H9 (cell line): ENCODE measurements around the gene SASH3. TPM values are rescaled to one million over a fixed set of nuclear protein-coding genes. Genes with fewer than 3 reads are reported as not detected.

Experiments used
- DNase-seq: peaks from one replicate; pipeline ENCODE4 v3.0.0-alpha.2; 2017
- H2AFZ ChIP-seq: one replicate; pipeline ENCODE4 v1.6.1; 2013; ENCODE audit warnings: mild to moderate bottlenecking, low read length, control low read depth, moderate library complexity
- H2AK5ac ChIP-seq: 2 replicates; pipeline ENCODE4 v1.6.1; 2013; ENCODE audit warnings: low read length, control low read depth, mixed read lengths; ENCODE audit not compliant: insufficient read length
- H2BK120ac ChIP-seq: one replicate; pipeline ENCODE4 v1.6.1; 2013; ENCODE audit warnings: low read depth, mild to moderate bottlenecking, low read length, control low read depth, inconsistent platforms; ENCODE audit not compliant: poor library complexity, severe bottlenecking
- H2BK12ac ChIP-seq: 2 replicates; pipeline ENCODE4 v1.6.1; 2013; ENCODE audit warnings: low read length, control low read depth, mixed read lengths, low read depth; ENCODE audit not compliant: insufficient read length
- H2BK15ac ChIP-seq: 2 replicates; pipeline ENCODE4 v1.6.1; 2013; ENCODE audit warnings: low read depth, low read length, control low read depth
- H2BK20ac ChIP-seq: one replicate; pipeline ENCODE4 v1.6.1; 2013; ENCODE audit warnings: low read depth, mild to moderate bottlenecking, low read length, control low read depth, inconsistent platforms; ENCODE audit not compliant: poor library complexity, severe bottlenecking
- H2BK5ac ChIP-seq: 2 replicates; pipeline ENCODE4 v1.6.1; 2013; ENCODE audit warnings: low read length, control low read depth, mixed read lengths; ENCODE audit not compliant: insufficient read length
- H3K14ac ChIP-seq: 2 replicates; pipeline ENCODE4 v1.6.1; 2013; ENCODE audit warnings: low read length, control low read depth; ENCODE audit not compliant: insufficient read depth
- H3K18ac ChIP-seq: 2 replicates; pipeline ENCODE4 v1.6.1; 2013; ENCODE audit warnings: low read depth, mild to moderate bottlenecking, mixed read lengths, low read length, control low read depth; ENCODE audit not compliant: insufficient read length
- H3K23ac ChIP-seq: 2 replicates; pipeline ENCODE4 v1.6.1; 2013; ENCODE audit warnings: low read length, control low read depth, mixed read lengths, low read depth; ENCODE audit not compliant: insufficient read length
- H3K23me2 ChIP-seq: 2 replicates; pipeline ENCODE4 v1.6.1; 2013; ENCODE audit warnings: low read depth, mild to moderate bottlenecking, mixed read lengths, low read length, control low read depth; ENCODE audit not compliant: insufficient read length, poor library complexity, severe bottlenecking
- H3K27ac ChIP-seq: 2 replicates; pipeline ENCODE4 v1.5.1; 2013; ENCODE audit warnings: low read length, control low read depth, mixed read lengths, low read depth; ENCODE audit not compliant: insufficient read length
- H3K27me3 ChIP-seq: 2 replicates; pipeline ENCODE4 v1.6.1; 2013; ENCODE audit warnings: low read length, control low read depth, inconsistent platforms; ENCODE audit not compliant: insufficient read depth
- H3K4ac ChIP-seq: 2 replicates; pipeline ENCODE4 v1.6.1; 2013; ENCODE audit warnings: low read depth, mild to moderate bottlenecking, control low read depth, inconsistent platforms, low read length, moderate library complexity
- H3K4me1 ChIP-seq: 2 replicates; pipeline ENCODE4 v1.6.1; 2013; ENCODE audit warnings: low read length, control low read depth, inconsistent platforms; ENCODE audit not compliant: insufficient read depth
- H3K4me2 ChIP-seq: 2 replicates; pipeline ENCODE4 v1.6.1; 2013; ENCODE audit warnings: low read length, control low read depth, mixed read lengths; ENCODE audit not compliant: insufficient read length, insufficient read depth
- H3K56ac ChIP-seq: 2 replicates; pipeline ENCODE4 v1.6.1; 2013; ENCODE audit warnings: low read depth, mild to moderate bottlenecking, mixed read lengths, low read length, control low read depth; ENCODE audit not compliant: insufficient read length
- H3K79me1 ChIP-seq: 2 replicates; pipeline ENCODE4 v1.6.1; 2013; ENCODE audit warnings: low read depth, mild to moderate bottlenecking, moderate library complexity, low read length, control low read depth, inconsistent platforms; ENCODE audit not compliant: insufficient read depth, poor library complexity, severe bottlenecking
- H3K79me2 ChIP-seq: 2 replicates; pipeline ENCODE4 v1.6.1; 2013; ENCODE audit warnings: low read length, control low read depth, inconsistent platforms; ENCODE audit not compliant: insufficient read depth
- H3K9ac ChIP-seq: 2 replicates; pipeline ENCODE4 v1.6.1; 2013; ENCODE audit warnings: low read length, control low read depth, mixed read lengths; ENCODE audit not compliant: insufficient read length; ENCODE audit errors: extremely low read depth
- H3K9me3 ChIP-seq: one replicate; pipeline ENCODE4 v1.6.1; 2013; ENCODE audit warnings: low read depth, low read length, inconsistent platforms; ENCODE audit not compliant: control insufficient read depth
- H3T11ph ChIP-seq: one replicate; pipeline ENCODE4 v1.6.1; 2013; ENCODE audit warnings: mild to moderate bottlenecking, low read length, control low read depth, inconsistent platforms
- H4K20me1 ChIP-seq: one replicate; pipeline ENCODE4 v1.6.1; 2013; ENCODE audit not compliant: control insufficient read depth, insufficient read length, insufficient read depth
- H4K5ac ChIP-seq: 2 replicates; pipeline ENCODE4 v1.6.1; 2013; ENCODE audit warnings: low read depth, mild to moderate bottlenecking, mixed read lengths, low read length, control low read depth; ENCODE audit not compliant: insufficient read length
- H4K8ac ChIP-seq: replicated peaks from 2 replicates; pipeline ENCODE4 v1.6.1; 2013; ENCODE audit warnings: low read length, control low read depth, mixed read lengths, low read depth; ENCODE audit not compliant: insufficient read length
- H4K91ac ChIP-seq: 2 replicates; pipeline ENCODE4 v1.6.1; 2013; ENCODE audit warnings: low read depth, mild to moderate bottlenecking, moderate library complexity, mixed read lengths, low read length, control low read depth; ENCODE audit not compliant: insufficient read length
- H3K27ac Mint-ChIP-seq, 3 experiments: 2 replicates in 2 of 3; 3 replicates in 1 of 3; pipeline ENCODE4 v1.8.0; 2020 to 2021; ENCODE audit warnings: mixed read lengths in 3 of 3, mild to moderate bottlenecking in 1 of 3, moderate library complexity in 1 of 3
- H3K27me3 Mint-ChIP-seq: 2 replicates; pipeline ENCODE4 v1.8.0; 2021; ENCODE audit warnings: low read depth, mild to moderate bottlenecking, moderate library complexity, mixed read lengths
- H3K36me3 Mint-ChIP-seq, 3 experiments: 2 replicates in 2 of 3; 3 replicates in 1 of 3; pipeline ENCODE4 v1.8.0; 2020 to 2021; ENCODE audit warnings: low read depth in 3 of 3, mixed read lengths in 3 of 3; ENCODE audit not compliant: insufficient read depth in 1 of 3
- H3K4me1 Mint-ChIP-seq, 2 experiments: 2 replicates each; pipeline ENCODE4 v1.8.0; 2020; ENCODE audit warnings: mixed read lengths in 2 of 2
- H3K4me3 Mint-ChIP-seq, 2 experiments: 2 replicates in 1 of 2; 3 replicates in 1 of 2; pipeline ENCODE4 v1.8.0; 2020 to 2021; ENCODE audit warnings: mild to moderate bottlenecking in 2 of 2, mixed read lengths in 2 of 2, moderate library complexity in 1 of 2
- H3K9me3 Mint-ChIP-seq, 2 experiments: 2 replicates in 1 of 2; 3 replicates in 1 of 2; pipeline ENCODE4 v1.8.0; 2020; ENCODE audit warnings: mild to moderate bottlenecking in 2 of 2, mixed read lengths in 2 of 2, moderate library complexity in 1 of 2
- CTCF ChIP-seq: fragments of 200-600 bp; sonication (generic); conservative IDR thresholded peaks from 3 replicates; pipeline ENCODE4 v1.8.0; 2021; ENCODE audit warnings: antibody characterized with exemption, mild to moderate bottlenecking
- WGBS: extraction: QIAGEN DNeasy Blood & Tissue Kit; methylation state at CpG from one replicate; pipeline ENCODE4 v1.1.7; 2013; ENCODE audit warnings: missing lambda C conversion rate, low lambda C conversion rate, mixed read lengths; ENCODE audit not compliant: insufficient read length; ENCODE audit errors: extremely low coverage; 5-methylcytosine and 5-hydroxymethylcytosine counted together
- total RNA-seq: library from RNA; stranded (reverse); gene quantifications from 2 replicates; pipeline ENCODE4 v1.2.1, GENCODE V29; 2021

The SASH3 gene
- total RNA-seq, 1 experiment from 2014 or later, result not detected

DNA sequence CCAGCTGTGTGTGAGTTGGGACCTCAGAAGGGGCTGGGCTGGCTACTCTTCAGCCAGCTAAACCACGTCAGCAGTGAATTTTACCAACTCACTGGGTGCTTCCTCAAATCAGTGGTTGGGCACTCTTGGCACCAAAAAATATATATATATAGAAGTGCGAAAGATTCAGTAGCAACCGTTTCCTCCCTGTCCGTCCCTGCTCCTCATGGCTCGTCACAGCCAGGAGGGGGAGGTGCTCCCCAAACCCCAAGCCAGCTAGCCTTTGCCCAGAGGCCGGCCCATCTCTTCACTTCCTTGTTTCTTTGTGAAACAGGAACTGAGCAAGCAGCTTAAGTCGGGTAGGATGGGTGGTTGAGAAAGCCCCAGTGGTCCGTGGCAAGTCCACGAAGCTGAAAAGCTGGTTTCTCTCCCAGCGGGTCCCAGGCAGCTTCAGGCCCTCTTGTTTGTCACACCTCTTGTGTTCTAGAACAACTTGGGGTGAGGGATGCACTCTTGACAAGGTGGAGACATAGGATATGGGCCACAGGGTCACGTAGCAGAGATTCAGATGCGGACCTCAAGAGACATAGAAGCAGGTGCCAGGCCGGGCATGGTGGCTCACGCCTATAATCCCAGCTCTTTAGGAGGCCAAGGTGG, 6.8 kb upstream of the SASH3 start:
- no peaks in the 10 kb centered on the region for H3K23me2 ChIP-seq
- H2BK120ac ChIP-seq, result no peak overlapping the region
- TF ChIP-seq CTCF, result no peak
- no peaks in the 10 kb centered on the region for H3K27me3 ChIP-seq
- no peak overlapping the region for H4K5ac ChIP-seq
- H3K4me1 ChIP-seq, result peaks cover 4% of the 10 kb centered on the region; the same call in 1 of the 2 replicates
- DNase-seq, result no peak
- H3K4ac ChIP-seq, result no peak overlapping the region
- Mint-ChIP-seq H3K27me3 (peaks cover 3% of the 10 kb centered on the region), H3K9me3 (peaks cover 0 to 60% of the 10 kb centered on the region in 2 experiments; a peak in 2 of 5 replicates), H3K36me3 (no peaks in the 10 kb centered on the region; a peak in 1 of 7 replicates), H3K27ac (no peak overlapping the region), H3K4me1 (peaks cover 13 to 19% of the 10 kb centered on the region in 2 experiments), H3K4me3 (no peak overlapping the region)
- no peak overlapping the region for H4K8ac ChIP-seq
- no peak overlapping the region for H2BK20ac ChIP-seq
- H2BK12ac ChIP-seq, result no peak overlapping the region
- no peak overlapping the region; the same call in 1 of the 2 replicates for H3K14ac ChIP-seq
- H3K9me3 ChIP-seq, result no peaks in the 10 kb centered on the region
- no peak overlapping the region for H2AFZ ChIP-seq
- no peak overlapping the region for H2AK5ac ChIP-seq
- no peak overlapping the region for H3K27ac ChIP-seq
- no peaks in the 10 kb centered on the region for H4K20me1 ChIP-seq
- no peak overlapping the region for H2BK15ac ChIP-seq
- no peak overlapping the region for H3K9ac ChIP-seq
- no peak overlapping the region for H3K18ac ChIP-seq
- H3T11ph ChIP-seq, result no peak overlapping the region
- no peak overlapping the region for H2BK5ac ChIP-seq
- no peaks in the 10 kb centered on the region for H3K79me1 ChIP-seq
- no CpG with 5 or more reads among the region's 14 CpGs for WGBS
- H3K56ac ChIP-seq, result no peak overlapping the region
- H3K23ac ChIP-seq, result no peak overlapping the region
- no peaks in the 10 kb centered on the region for H3K79me2 ChIP-seq
- no peak overlapping the region for H4K91ac ChIP-seq
- H3K4me2 ChIP-seq, result no peak overlapping the region
